WTC11 (cell line): ENCODE measurements around the gene MRPL44. TPM values are rescaled to one million over a fixed set of nuclear protein-coding genes. Genes with fewer than 3 reads are reported as not detected.
A peak's percentile ranks its signal among the peaks of the same experiment; 100 is the strongest.

Experiments
- ATAC-seq: fragments of 200-7000 bp; cut with Tn5 transposase; 2 replicates; pipeline ENCODE4 v1.10.0; 2021; ENCODE audit warnings: mild to moderate bottlenecking, moderate library complexity
- Bru-seq: library from RNA; stranded (reverse); fragments of 400-500 nt; gene quantifications from one replicate; lab custom pipeline; 2021; lab: Mats Ljungman, UMichigan
- CTCF ChIA-PET: fragments of 300-600 bp; sonication (Branson Sonifier 250); formaldehyde crosslinking; loops from one replicate; lab custom pipeline; 2021; ENCODE audit warnings: antibody characterized with exemption; lab: Charles Lee
- POLR2A ChIA-PET: fragments of 350-600 bp; sonication (Branson Sonifier 250); formaldehyde crosslinking; loops from one replicate; lab custom pipeline; 2021; ENCODE audit warnings: antibody characterized with exemption; lab: Charles Lee
- DNase-seq: peaks from one replicate; pipeline ENCODE4 v3.0.0; 2021; ENCODE audit warnings: low spot score
- H3K27ac Mint-ChIP-seq: 2 replicates; pipeline ENCODE4 v1.8.0; 2021; ENCODE audit warnings: mixed read lengths
- H3K27me3 Mint-ChIP-seq: 2 replicates; pipeline ENCODE4 v1.8.0; 2021; ENCODE audit warnings: low read depth, mild to moderate bottlenecking, moderate library complexity, mixed read lengths
- H3K36me3 Mint-ChIP-seq: 2 replicates; pipeline ENCODE4 v1.8.0; 2021; ENCODE audit warnings: mixed read lengths
- H3K4me1 Mint-ChIP-seq: 2 replicates; pipeline ENCODE4 v1.8.0; 2022; ENCODE audit warnings: mixed read lengths
- H3K4me3 Mint-ChIP-seq: 2 replicates; pipeline ENCODE4 v1.8.0; 2021; ENCODE audit warnings: mild to moderate bottlenecking, moderate library complexity, mixed read lengths
- H3K9me3 Mint-ChIP-seq: 2 replicates; pipeline ENCODE4 v1.8.0; 2021; ENCODE audit warnings: mixed read lengths
- ELF4 ChIP-seq: sonication (generic); formaldehyde crosslinking; IDR thresholded peaks from 2 replicates; pipeline ENCODE4 v1.8.1; 2022; ENCODE audit warnings: low read depth, mild to moderate bottlenecking, moderate library complexity, missing genetic modification reagents
- EMX1 ChIP-seq: fragments of 250-450 bp; sonication (Bioruptor Pico); IDR thresholded peaks from 2 replicates; pipeline ENCODE4 v1.8.0; 2021; ENCODE audit warnings: mild to moderate bottlenecking
- GABPB1 ChIP-seq: sonication (generic); formaldehyde crosslinking; IDR thresholded peaks from 2 replicates; pipeline ENCODE4 v1.8.1; 2023; ENCODE audit warnings: mild to moderate bottlenecking, missing genetic modification reagents
- GRHL2 ChIP-seq: fragments of 250-450 bp; sonication (Bioruptor Pico); IDR thresholded peaks from 2 replicates; pipeline ENCODE4 v1.8.0; 2022; ENCODE audit warnings: mild to moderate bottlenecking, moderate library complexity; ENCODE audit not compliant: insufficient replicate concordance, severe bottlenecking
- GTF2I ChIP-seq: fragments of 250-450 bp; sonication (Bioruptor Pico); conservative IDR thresholded peaks from 2 replicates; pipeline ENCODE4 v1.4.0; 2021; ENCODE audit warnings: mild to moderate bottlenecking
- HMGA2 ChIP-seq: fragments of 250-450 bp; sonication (Bioruptor Pico); IDR thresholded peaks from 2 replicates; pipeline ENCODE4 v1.4.0; 2021; ENCODE audit warnings: mild to moderate bottlenecking, moderate library complexity
- HMGXB4 ChIP-seq: sonication (generic); formaldehyde crosslinking; IDR thresholded peaks from 2 replicates; pipeline ENCODE4 v1.8.1; 2023; ENCODE audit warnings: mild to moderate bottlenecking, moderate library complexity, missing genetic modification reagents
- MXD4 ChIP-seq: fragments of 250-450 bp; sonication (Bioruptor Pico); IDR thresholded peaks from 2 replicates; pipeline ENCODE4 v1.8.0; 2021; ENCODE audit warnings: mild to moderate bottlenecking, moderate library complexity, borderline replicate concordance
- NFYB ChIP-seq: sonication (generic); formaldehyde crosslinking; conservative IDR thresholded peaks from 2 replicates; pipeline ENCODE4 v1.8.0; 2022; ENCODE audit warnings: low read depth, missing genetic modification reagents
- NR2C2 ChIP-seq: sonication (generic); formaldehyde crosslinking; IDR thresholded peaks from 2 replicates; pipeline ENCODE4 v1.8.0; 2022; ENCODE audit warnings: mild to moderate bottlenecking, missing genetic modification reagents
- PRRX2 ChIP-seq: fragments of 250-450 bp; sonication (Bioruptor Pico); IDR thresholded peaks from 2 replicates; pipeline ENCODE4 v1.8.0; 2021; ENCODE audit warnings: mild to moderate bottlenecking
- SOX15 ChIP-seq: fragments of 250-450 bp; sonication (Bioruptor Pico); IDR thresholded peaks from 2 replicates; pipeline ENCODE4 v1.9.0; 2021; ENCODE audit warnings: mild to moderate bottlenecking
- ZBTB21 ChIP-seq: sonication (generic); formaldehyde crosslinking; IDR thresholded peaks from 2 replicates; pipeline ENCODE4 v1.8.1; 2023; ENCODE audit warnings: mild to moderate bottlenecking, missing genetic modification reagents, borderline replicate concordance
- ZNF416 ChIP-seq: fragments of 250-450 bp; sonication (Bioruptor Pico); IDR thresholded peaks from 2 replicates; pipeline ENCODE4 v1.9.0; 2021; ENCODE audit warnings: mild to moderate bottlenecking, inconsistent platforms
- long read RNA-seq, 3 experiments: library from RNA in 1 of 3; library from capped mRNA in 1 of 3; library from polyadenylated mRNA in 1 of 3; unstranded in 2 of 3; stranded (forward) in 1 of 3; transcript quantifications; one replicate each; pipeline ENCODE4 v2.0.0, GENCODE V29; 2021
- total RNA-seq: library from RNA; stranded (reverse); gene quantifications from 3 replicates; pipeline ENCODE4 v1.2.3, GENCODE V29; 2021
- TF ChIP-seq, protein P1 (sequence below): sonication (generic); formaldehyde crosslinking; IDR thresholded peaks from 2 replicates; pipeline ENCODE4 v1.8.0; 2023; ENCODE audit warnings: missing genetic modification reagents, mild to moderate bottlenecking, borderline replicate concordance
- TF ChIP-seq, protein P2 (sequence below): fragments of 250-450 bp; sonication (Bioruptor Pico); conservative IDR thresholded peaks from 2 replicates; pipeline ENCODE4 v1.9.0; 2021; ENCODE audit warnings: mild to moderate bottlenecking
- TF ChIP-seq, protein P3 (sequence below): sonication (generic); formaldehyde crosslinking; IDR thresholded peaks from 2 replicates; pipeline ENCODE4 v1.8.1; 2023; ENCODE audit warnings: mild to moderate bottlenecking, missing genetic modification reagents, borderline replicate concordance
- TF ChIP-seq, protein P4 (sequence below): sonication (generic); formaldehyde crosslinking; IDR thresholded peaks from 2 replicates; pipeline ENCODE4 v1.8.1; 2022; ENCODE audit warnings: low read depth, mild to moderate bottlenecking, moderate library complexity, missing genetic modification reagents, borderline replicate concordance
- TF ChIP-seq, protein P5 (sequence below): sonication (generic); formaldehyde crosslinking; IDR thresholded peaks from 2 replicates; pipeline ENCODE4 v1.8.1; 2022; ENCODE audit warnings: low read depth, missing genetic modification reagents, borderline replicate concordance

MRPL44 gene
- total RNA-seq = 47.6 to 55.3 TPM (median 50.5 TPM) in 3 replicates
- Bru-seq, nascent RNA = percentile 96 among the genes with signal in this experiment
- long read RNA-seq, experiment 1, transcript MRPL44-201 (4 exons, 1,748 nt) = major isoform, 121 of 134 reads
- long read RNA-seq, experiment 1, partial matches to known transcripts = 5 of 134 reads
- long read RNA-seq, experiment 1, other reads (novel, unspliced or antisense) = 8 of 134 reads
- long read RNA-seq, experiment 2, transcript MRPL44-201 (4 exons, 1,748 nt) = major isoform, 60 of 95 reads
- long read RNA-seq, experiment 2, partial matches to known transcripts = 14 of 95 reads
- long read RNA-seq, experiment 2, other reads (novel, unspliced or antisense) = 21 of 95 reads
- long read RNA-seq, experiment 3, transcript MRPL44-201 (4 exons, 1,748 nt) = major isoform, 85 of 87 reads
- long read RNA-seq, experiment 3, partial matches to known transcripts = 0 of 87 reads
- long read RNA-seq, experiment 3, other reads (novel, unspliced or antisense) = 2 of 87 reads

GRCh38 chr2:223957092-223957851 is at the start of gene MRPL44:
Gene MRPL44 (plus strand): TSS chr2:223957463. CDS start chr2:223957473, 10 bp downstream.
- DNase-seq (peak; percentile 97), ATAC-seq (peak; percentile 99)
- H3K27me3 Mint-ChIP-seq = no peaks in the 10 kb centered on the region; the same call in 1 of the 2 replicates
- peaks cover 28% of the 10 kb centered on the region for H3K36me3 Mint-ChIP-seq
- POLR2A ChIA-PET = no interaction called here
- no peaks in the 10 kb centered on the region for H3K9me3 Mint-ChIP-seq
- H3K4me1 Mint-ChIP-seq = peaks cover 44% of the 10 kb centered on the region
- H3K27ac Mint-ChIP-seq = peak within 1 kb of the TSS; percentile 88
- CTCF ChIA-PET = interaction anchor here (0.8 to 2.2 kb wide), 2 partner anchors 13 to 32 kb away, joined by 4 to 9 read pairs; no protein-coding TSS in a partner anchor
- H3K4me3 Mint-ChIP-seq = peak within 1 kb of the TSS; percentile 95
- TF ChIP-seq NFYB (CRISPR knock-in tag) = no peak
- TF ChIP-seq NR2C2 (CRISPR knock-in tag) = no peak
- TF ChIP-seq, protein P1, sequence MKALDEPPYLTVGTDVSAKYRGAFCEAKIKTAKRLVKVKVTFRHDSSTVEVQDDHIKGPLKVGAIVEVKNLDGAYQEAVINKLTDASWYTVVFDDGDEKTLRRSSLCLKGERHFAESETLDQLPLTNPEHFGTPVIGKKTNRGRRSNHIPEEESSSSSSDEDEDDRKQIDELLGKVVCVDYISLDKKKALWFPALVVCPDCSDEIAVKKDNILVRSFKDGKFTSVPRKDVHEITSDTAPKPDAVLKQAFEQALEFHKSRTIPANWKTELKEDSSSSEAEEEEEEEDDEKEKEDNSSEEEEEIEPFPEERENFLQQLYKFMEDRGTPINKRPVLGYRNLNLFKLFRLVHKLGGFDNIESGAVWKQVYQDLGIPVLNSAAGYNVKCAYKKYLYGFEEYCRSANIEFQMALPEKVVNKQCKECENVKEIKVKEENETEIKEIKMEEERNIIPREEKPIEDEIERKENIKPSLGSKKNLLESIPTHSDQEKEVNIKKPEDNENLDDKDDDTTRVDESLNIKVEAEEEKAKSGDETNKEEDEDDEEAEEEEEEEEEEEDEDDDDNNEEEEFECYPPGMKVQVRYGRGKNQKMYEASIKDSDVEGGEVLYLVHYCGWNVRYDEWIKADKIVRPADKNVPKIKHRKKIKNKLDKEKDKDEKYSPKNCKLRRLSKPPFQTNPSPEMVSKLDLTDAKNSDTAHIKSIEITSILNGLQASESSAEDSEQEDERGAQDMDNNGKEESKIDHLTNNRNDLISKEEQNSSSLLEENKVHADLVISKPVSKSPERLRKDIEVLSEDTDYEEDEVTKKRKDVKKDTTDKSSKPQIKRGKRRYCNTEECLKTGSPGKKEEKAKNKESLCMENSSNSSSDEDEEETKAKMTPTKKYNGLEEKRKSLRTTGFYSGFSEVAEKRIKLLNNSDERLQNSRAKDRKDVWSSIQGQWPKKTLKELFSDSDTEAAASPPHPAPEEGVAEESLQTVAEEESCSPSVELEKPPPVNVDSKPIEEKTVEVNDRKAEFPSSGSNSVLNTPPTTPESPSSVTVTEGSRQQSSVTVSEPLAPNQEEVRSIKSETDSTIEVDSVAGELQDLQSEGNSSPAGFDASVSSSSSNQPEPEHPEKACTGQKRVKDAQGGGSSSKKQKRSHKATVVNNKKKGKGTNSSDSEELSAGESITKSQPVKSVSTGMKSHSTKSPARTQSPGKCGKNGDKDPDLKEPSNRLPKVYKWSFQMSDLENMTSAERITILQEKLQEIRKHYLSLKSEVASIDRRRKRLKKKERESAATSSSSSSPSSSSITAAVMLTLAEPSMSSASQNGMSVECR = peak; percentile 94; the same call in 1 of the 2 replicates
- TF ChIP-seq HMGXB4 = peak; percentile 93
- TF ChIP-seq ZNF416 (CRISPR knock-in tag) = peak; percentile 45; the same call in 1 of the 2 replicates
- TF ChIP-seq ELF4 (CRISPR knock-in tag) = no peak
- peak; percentile 94 for TF ChIP-seq GABPB1
- TF ChIP-seq, protein P2, sequence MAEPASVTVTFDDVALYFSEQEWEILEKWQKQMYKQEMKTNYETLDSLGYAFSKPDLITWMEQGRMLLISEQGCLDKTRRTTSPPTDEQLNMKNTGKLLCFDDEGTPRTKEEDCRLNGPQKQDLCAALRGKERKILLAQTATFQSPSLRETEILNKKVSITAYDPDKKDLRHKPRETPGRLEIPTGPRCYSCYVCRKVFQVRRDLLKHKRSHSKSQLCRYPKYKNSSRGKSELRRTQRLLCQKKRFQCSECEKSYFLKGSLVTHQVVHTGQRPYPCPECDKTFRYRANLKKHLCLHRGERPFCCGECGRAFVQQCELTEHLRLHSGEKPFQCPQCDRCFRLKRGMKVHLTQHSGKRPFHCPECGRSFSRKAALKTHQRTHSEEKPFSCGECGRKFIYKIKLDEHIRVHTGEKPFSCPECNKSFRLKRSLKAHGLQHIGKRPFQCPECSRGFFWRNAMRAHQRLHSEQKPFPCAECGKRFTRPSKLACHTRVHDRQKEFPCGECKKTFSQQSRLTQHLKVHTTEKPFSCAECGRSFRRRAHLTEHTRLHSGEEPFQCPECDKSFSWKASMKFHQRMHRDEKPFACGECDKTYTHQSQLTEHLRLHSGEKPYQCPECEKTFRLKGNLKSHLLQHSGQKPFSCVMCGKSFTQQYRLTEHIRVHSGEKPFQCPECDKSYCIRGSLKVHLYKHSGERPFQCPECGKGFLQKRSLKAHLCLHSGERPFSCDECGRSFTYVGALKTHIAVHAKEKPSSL = no peak
- no peak for TF ChIP-seq SOX15 (CRISPR knock-in tag)
- no peak for TF ChIP-seq EMX1 (CRISPR knock-in tag)
- TF ChIP-seq, protein P3, sequence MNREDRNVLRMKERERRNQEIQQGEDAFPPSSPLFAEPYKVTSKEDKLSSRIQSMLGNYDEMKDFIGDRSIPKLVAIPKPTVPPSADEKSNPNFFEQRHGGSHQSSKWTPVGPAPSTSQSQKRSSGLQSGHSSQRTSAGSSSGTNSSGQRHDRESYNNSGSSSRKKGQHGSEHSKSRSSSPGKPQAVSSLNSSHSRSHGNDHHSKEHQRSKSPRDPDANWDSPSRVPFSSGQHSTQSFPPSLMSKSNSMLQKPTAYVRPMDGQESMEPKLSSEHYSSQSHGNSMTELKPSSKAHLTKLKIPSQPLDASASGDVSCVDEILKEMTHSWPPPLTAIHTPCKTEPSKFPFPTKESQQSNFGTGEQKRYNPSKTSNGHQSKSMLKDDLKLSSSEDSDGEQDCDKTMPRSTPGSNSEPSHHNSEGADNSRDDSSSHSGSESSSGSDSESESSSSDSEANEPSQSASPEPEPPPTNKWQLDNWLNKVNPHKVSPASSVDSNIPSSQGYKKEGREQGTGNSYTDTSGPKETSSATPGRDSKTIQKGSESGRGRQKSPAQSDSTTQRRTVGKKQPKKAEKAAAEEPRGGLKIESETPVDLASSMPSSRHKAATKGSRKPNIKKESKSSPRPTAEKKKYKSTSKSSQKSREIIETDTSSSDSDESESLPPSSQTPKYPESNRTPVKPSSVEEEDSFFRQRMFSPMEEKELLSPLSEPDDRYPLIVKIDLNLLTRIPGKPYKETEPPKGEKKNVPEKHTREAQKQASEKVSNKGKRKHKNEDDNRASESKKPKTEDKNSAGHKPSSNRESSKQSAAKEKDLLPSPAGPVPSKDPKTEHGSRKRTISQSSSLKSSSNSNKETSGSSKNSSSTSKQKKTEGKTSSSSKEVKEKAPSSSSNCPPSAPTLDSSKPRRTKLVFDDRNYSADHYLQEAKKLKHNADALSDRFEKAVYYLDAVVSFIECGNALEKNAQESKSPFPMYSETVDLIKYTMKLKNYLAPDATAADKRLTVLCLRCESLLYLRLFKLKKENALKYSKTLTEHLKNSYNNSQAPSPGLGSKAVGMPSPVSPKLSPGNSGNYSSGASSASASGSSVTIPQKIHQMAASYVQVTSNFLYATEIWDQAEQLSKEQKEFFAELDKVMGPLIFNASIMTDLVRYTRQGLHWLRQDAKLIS (CRISPR knock-in tag) = peak; percentile 91; the same call in 1 of the 2 replicates
- peak; percentile 86 for TF ChIP-seq ZBTB21 (CRISPR knock-in tag)
- no peak for TF ChIP-seq MXD4 (CRISPR knock-in tag)
- no peak for TF ChIP-seq GRHL2 (CRISPR knock-in tag)
- 0 out of 2 replicates have a peak, but pooled peaks have one; percentile 43 for TF ChIP-seq GTF2I (CRISPR knock-in tag)
- TF ChIP-seq, protein P4, sequence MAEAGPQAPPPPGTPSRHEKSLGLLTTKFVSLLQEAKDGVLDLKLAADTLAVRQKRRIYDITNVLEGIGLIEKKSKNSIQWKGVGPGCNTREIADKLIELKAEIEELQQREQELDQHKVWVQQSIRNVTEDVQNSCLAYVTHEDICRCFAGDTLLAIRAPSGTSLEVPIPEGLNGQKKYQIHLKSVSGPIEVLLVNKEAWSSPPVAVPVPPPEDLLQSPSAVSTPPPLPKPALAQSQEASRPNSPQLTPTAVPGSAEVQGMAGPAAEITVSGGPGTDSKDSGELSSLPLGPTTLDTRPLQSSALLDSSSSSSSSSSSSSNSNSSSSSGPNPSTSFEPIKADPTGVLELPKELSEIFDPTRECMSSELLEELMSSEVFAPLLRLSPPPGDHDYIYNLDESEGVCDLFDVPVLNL (CRISPR knock-in tag) = no peak
- 0 out of 2 replicates have a peak, but pooled peaks have one; percentile 40 for TF ChIP-seq HMGA2 (CRISPR knock-in tag)
- TF ChIP-seq, protein P5, sequence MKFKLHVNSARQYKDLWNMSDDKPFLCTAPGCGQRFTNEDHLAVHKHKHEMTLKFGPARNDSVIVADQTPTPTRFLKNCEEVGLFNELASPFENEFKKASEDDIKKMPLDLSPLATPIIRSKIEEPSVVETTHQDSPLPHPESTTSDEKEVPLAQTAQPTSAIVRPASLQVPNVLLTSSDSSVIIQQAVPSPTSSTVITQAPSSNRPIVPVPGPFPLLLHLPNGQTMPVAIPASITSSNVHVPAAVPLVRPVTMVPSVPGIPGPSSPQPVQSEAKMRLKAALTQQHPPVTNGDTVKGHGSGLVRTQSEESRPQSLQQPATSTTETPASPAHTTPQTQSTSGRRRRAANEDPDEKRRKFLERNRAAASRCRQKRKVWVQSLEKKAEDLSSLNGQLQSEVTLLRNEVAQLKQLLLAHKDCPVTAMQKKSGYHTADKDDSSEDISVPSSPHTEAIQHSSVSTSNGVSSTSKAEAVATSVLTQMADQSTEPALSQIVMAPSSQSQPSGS (CRISPR knock-in tag) = no peak
- TF ChIP-seq PRRX2 (CRISPR knock-in tag) = no peak
